ENCODE results near the gene BNC2. TPM values are rescaled to one million over a fixed set of nuclear protein-coding genes. Genes with fewer than 3 reads are reported as not detected.

Gene BNC2
- total RNA-seq, 1 experiment from 2014 or later = 5.7 TPM

DNA sequence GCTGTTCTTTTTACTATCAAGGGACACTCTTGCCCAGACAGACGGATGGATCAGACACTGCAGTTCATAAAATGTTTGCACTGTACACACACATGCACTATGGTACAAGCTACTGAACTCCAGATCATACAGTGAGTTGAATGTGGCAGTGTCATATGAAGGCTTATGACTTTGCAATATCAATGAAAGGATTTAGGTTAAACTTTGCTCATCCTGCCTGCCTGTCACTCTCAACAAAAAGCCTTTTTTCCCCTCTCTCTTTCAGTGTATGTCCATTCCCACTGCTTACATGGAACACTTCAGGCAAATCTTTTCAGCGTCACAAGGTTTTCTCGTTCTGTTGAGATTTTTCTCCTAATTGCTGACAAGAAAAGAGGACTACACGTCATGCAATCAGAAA is 97.4 kb downstream of the BNC2 start:
- Histone ChIP-seq H3K36me3 (ENCODE audit: control insufficient read depth, insufficient read depth, low read length) (no peaks in the 10 kb centered on the region), H3K27me3 (ENCODE audit: control insufficient read depth, insufficient read depth, low read length) (no peaks in the 10 kb centered on the region), H3K4me1 (ENCODE audit: control insufficient read depth, insufficient read depth, low read length) (no peaks in the 10 kb centered on the region), H3K9me3 (ENCODE audit: control insufficient read depth, insufficient read depth, low read depth, low read length) (no peaks in the 10 kb centered on the region), H3K27ac (ENCODE audit: low read length) (no peak overlapping the region), H3K4me3 (ENCODE audit: low read depth in 2 of 2, low read length in 2 of 2) (no peak overlapping the region)
- BruUV-seq (replicated peaks) = no TSS peak
- POLR2A ChIA-PET = no interaction called here
- ATAC-seq = no peak
- in situ Hi-C loops (cut with HindIII; ENCODE audit: low pct_unique_long_range_greater_than_20kb, low sequenced_read_pairs) = no loop called here
- DNase-seq (ENCODE audit: low read depth, low spot score) = no peak
- TF ChIP-seq TCF7L2 (IDR thresholded peaks at IDR 0.05; ENCODE audit: low read depth, low read length) (no peak), SIN3A (IDR thresholded peaks at IDR 0.05; ENCODE audit: borderline replicate concordance, insufficient read depth, low read depth, low read length) (no peak), POLR2AphosphoS5 (IDR thresholded peaks at IDR 0.05; ENCODE audit: low read depth, low read length) (no peak)
- TF ChIP-seq, protein P1, sequence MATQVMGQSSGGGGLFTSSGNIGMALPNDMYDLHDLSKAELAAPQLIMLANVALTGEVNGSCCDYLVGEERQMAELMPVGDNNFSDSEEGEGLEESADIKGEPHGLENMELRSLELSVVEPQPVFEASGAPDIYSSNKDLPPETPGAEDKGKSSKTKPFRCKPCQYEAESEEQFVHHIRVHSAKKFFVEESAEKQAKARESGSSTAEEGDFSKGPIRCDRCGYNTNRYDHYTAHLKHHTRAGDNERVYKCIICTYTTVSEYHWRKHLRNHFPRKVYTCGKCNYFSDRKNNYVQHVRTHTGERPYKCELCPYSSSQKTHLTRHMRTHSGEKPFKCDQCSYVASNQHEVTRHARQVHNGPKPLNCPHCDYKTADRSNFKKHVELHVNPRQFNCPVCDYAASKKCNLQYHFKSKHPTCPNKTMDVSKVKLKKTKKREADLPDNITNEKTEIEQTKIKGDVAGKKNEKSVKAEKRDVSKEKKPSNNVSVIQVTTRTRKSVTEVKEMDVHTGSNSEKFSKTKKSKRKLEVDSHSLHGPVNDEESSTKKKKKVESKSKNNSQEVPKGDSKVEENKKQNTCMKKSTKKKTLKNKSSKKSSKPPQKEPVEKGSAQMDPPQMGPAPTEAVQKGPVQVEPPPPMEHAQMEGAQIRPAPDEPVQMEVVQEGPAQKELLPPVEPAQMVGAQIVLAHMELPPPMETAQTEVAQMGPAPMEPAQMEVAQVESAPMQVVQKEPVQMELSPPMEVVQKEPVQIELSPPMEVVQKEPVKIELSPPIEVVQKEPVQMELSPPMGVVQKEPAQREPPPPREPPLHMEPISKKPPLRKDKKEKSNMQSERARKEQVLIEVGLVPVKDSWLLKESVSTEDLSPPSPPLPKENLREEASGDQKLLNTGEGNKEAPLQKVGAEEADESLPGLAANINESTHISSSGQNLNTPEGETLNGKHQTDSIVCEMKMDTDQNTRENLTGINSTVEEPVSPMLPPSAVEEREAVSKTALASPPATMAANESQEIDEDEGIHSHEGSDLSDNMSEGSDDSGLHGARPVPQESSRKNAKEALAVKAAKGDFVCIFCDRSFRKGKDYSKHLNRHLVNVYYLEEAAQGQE (IDR thresholded peaks at IDR 0.05; ENCODE audit: insufficient read depth in 1 of 2, low read depth in 2 of 2, low read length in 1 of 2) = no peak
- TF ChIP-seq, protein P2, sequence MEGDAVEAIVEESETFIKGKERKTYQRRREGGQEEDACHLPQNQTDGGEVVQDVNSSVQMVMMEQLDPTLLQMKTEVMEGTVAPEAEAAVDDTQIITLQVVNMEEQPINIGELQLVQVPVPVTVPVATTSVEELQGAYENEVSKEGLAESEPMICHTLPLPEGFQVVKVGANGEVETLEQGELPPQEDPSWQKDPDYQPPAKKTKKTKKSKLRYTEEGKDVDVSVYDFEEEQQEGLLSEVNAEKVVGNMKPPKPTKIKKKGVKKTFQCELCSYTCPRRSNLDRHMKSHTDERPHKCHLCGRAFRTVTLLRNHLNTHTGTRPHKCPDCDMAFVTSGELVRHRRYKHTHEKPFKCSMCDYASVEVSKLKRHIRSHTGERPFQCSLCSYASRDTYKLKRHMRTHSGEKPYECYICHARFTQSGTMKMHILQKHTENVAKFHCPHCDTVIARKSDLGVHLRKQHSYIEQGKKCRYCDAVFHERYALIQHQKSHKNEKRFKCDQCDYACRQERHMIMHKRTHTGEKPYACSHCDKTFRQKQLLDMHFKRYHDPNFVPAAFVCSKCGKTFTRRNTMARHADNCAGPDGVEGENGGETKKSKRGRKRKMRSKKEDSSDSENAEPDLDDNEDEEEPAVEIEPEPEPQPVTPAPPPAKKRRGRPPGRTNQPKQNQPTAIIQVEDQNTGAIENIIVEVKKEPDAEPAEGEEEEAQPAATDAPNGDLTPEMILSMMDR (IDR thresholded peaks at IDR 0.05) = no peak
- CTCF ChIA-PET = no interaction called here
- intact Hi-C loops (cut with micrococcal nuclease; ENCODE audit: unreplicated experiment) = no loop called here

DNA sequence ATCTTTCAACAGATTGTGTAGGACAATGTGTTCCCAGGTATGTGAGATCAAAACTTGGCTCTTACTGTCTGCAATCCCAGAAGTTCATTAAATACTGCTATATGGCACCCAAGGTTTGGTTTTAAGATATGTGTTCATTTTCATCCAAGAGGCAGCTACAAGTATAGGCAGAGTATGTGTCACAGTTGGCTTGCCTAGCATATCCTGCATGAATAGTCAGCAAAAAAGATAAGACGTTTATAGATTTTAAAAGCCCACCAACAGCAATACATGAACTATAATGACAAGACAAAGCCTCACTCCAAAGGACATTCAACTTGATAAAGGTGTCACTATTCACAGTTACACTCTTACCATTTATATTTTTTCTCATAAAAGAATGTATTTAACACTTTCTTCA is 99.1 kb downstream of the BNC2 start:
- no peak overlapping the region for H3K27ac ChIP-seq (ENCODE audit: low read length)
- no peaks in the 10 kb centered on the region for H3K36me3 ChIP-seq (ENCODE audit: control insufficient read depth, insufficient read depth, low read length)
- DNase-seq (ENCODE audit: low read depth, low spot score) (no peak), ATAC-seq (no peak)
- intact Hi-C loops (cut with micrococcal nuclease; ENCODE audit: unreplicated experiment) (no loop called here), in situ Hi-C loops (cut with HindIII; ENCODE audit: low pct_unique_long_range_greater_than_20kb, low sequenced_read_pairs) (no loop called here)
- H3K4me3 ChIP-seq (ENCODE audit: low read depth in 2 of 2, low read length in 2 of 2) = no peak overlapping the region
- TF ChIP-seq SIN3A (IDR thresholded peaks at IDR 0.05; ENCODE audit: borderline replicate concordance, insufficient read depth, low read depth, low read length) (no peak), POLR2AphosphoS5 (IDR thresholded peaks at IDR 0.05; ENCODE audit: low read depth, low read length) (no peak), TCF7L2 (IDR thresholded peaks at IDR 0.05; ENCODE audit: low read depth, low read length) (no peak)
- TF ChIP-seq, protein P1 (IDR thresholded peaks at IDR 0.05; ENCODE audit: insufficient read depth in 1 of 2, low read depth in 2 of 2, low read length in 1 of 2) = no peak
- TF ChIP-seq, protein P2 (IDR thresholded peaks at IDR 0.05) = no peak
- no TSS peak for BruUV-seq (replicated peaks)
- no peaks in the 10 kb centered on the region for H3K4me1 ChIP-seq (ENCODE audit: control insufficient read depth, insufficient read depth, low read length)
- ChIA-PET POLR2A (no interaction called here), CTCF (no interaction called here)
- H3K27me3 ChIP-seq (ENCODE audit: control insufficient read depth, insufficient read depth, low read length) = no peaks in the 10 kb centered on the region
- no peaks in the 10 kb centered on the region for H3K9me3 ChIP-seq (ENCODE audit: control insufficient read depth, insufficient read depth, low read depth, low read length)

All from Panc1 (cell line).